Measurements from ENCODE around the gene ALPL.
"Not testable (repeated sequence)": the region's sequence is repeated elsewhere in the genome, so short reads cannot be mapped to it uniquely, and the experiment has no call there.

The ALPL gene

GRCh38 chr1:21503706-21504377, 5.4 kb upstream of the ALPL start:
- no peak for DNase-seq (ENCODE audit: low read depth, low spot score)
- no peak overlapping the region for H3K4me3 ChIP-seq (ENCODE audit: low read length)

GRCh38 chr1:21506804-21507203, 2.4 kb upstream of the ALPL start:
- DNase-seq (ENCODE audit: low read depth, low spot score): no peak
- H3K4me3 ChIP-seq (ENCODE audit: low read length): no peak overlapping the region

GRCh38 chr1:21507511-21508270, 1.5 kb upstream of the ALPL start:
- no peak for DNase-seq (ENCODE audit: low read depth, low spot score)
- H3K4me3 ChIP-seq (ENCODE audit: low read length): no peak overlapping the region

GRCh38 chr1:21508580-21509350, 458 bp upstream of the ALPL start:
- no peak for DNase-seq (ENCODE audit: low read depth, low spot score)
- no peak overlapping the region for H3K4me3 ChIP-seq (ENCODE audit: low read length)

GRCh38 chr1:21510113-21510493, 880 bp downstream of the ALPL start:
- H3K4me3 ChIP-seq (ENCODE audit: low read length): no peak overlapping the region
- DNase-seq (ENCODE audit: low read depth, low spot score): no peak

GRCh38 chr1:21510885-21511578, 1.8 kb downstream of the ALPL start:
- DNase-seq (ENCODE audit: low read depth, low spot score): no peak
- H3K4me3 ChIP-seq (ENCODE audit: low read length): no peak overlapping the region

- no peak overlapping the region for H3K4me3 ChIP-seq (ENCODE audit: low read length)
- DNase-seq (ENCODE audit: low read depth, low spot score): no peak
Observed at GRCh38 chr1:21511579-21512522, 2.6 kb downstream of the ALPL start.

- no peak overlapping the region for H3K4me3 ChIP-seq (ENCODE audit: low read length)
- DNase-seq (ENCODE audit: low read depth, low spot score): peak; percentile 24
Observed at GRCh38 chr1:21514245-21514644, 5.0 kb downstream of the ALPL start.

- no peak overlapping the region for H3K4me3 ChIP-seq (ENCODE audit: low read length)
- DNase-seq (ENCODE audit: low read depth, low spot score): no peak
Observed at GRCh38 chr1:21517161-21517589, 8.0 kb downstream of the ALPL start.

GRCh38 chr1:21517660-21518480, 8.6 kb downstream of the ALPL start:
- no peak overlapping the region for H3K4me3 ChIP-seq (ENCODE audit: low read length)
- DNase-seq (ENCODE audit: low read depth, low spot score): no peak

GRCh38 chr1:21518774-21519455, 9.7 kb downstream of the ALPL start:
- no peak for DNase-seq (ENCODE audit: low read depth, low spot score)
- H3K4me3 ChIP-seq (ENCODE audit: low read length): no peak overlapping the region

- not testable (repeated sequence) for H3K4me3 ChIP-seq (ENCODE audit: low read length); DNase-seq (ENCODE audit: low read depth, low spot score)
Observed at GRCh38 chr1:21519486-21520070, 10.4 kb downstream of the ALPL start.

- DNase-seq (ENCODE audit: low read depth, low spot score): no peak
- H3K4me3 ChIP-seq (ENCODE audit: low read length): no peak overlapping the region
Observed at GRCh38 chr1:21520899-21521716, 11.9 kb downstream of the ALPL start.

- DNase-seq (ENCODE audit: low read depth, low spot score): no peak
- H3K4me3 ChIP-seq (ENCODE audit: low read length): no peak overlapping the region
Observed at GRCh38 chr1:21521717-21522060, 12.5 kb downstream of the ALPL start.

- no peak for DNase-seq (ENCODE audit: low read depth, low spot score)
- H3K4me3 ChIP-seq (ENCODE audit: low read length): no peak overlapping the region
Observed at GRCh38 chr1:21522525-21523038, 13.4 kb downstream of the ALPL start.

- no peak for DNase-seq (ENCODE audit: low read depth, low spot score)
Observed at GRCh38 chr1:21523297-21523813, 14.1 kb downstream of the ALPL start.

More at GRCh38 chr1:21523297-21523813, 14.1 kb downstream of the ALPL start:
- H3K4me3 ChIP-seq (ENCODE audit: low read length): no peak overlapping the region
